ENCODE results near the gene APH1B.

DNA sequence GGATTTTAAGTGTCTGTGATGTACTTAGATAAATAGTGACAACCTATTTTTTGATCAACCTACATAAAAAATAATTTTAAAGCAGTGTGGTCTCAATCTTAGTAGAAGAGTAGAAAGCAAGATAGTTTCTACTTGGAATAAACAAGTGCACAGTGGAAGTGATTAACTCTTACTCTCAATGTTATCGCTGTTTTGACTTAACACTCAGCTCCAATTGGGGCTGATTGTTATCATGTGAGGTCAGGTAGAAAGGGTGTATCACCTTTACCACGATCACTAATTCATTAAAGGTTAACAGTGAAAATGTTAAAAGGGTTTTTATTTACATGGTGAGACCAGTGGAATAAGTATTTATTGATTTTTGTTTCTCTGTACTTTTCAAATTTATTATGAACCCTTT lies 22.4 kb upstream of the APH1B start:
- no peak for TF ChIP-seq CTCF (IDR thresholded peaks at IDR 0.05)
- TF ChIP-seq POLR2A (IDR thresholded peaks at IDR 0.05) = no peak
